Activated CD4-positive, alpha-beta T cell treated with anti-CD3 and anti-CD28 coated beads, Interleukin-2, Interleukin-6, amounts not matched to agents 100 ng/mL and 50 ng/mL, durations not matched to agents 16 hours and 8 hours (primary cell): ENCODE data around the gene TSR3.

ENCODE experiments used
- DNase-seq: peaks from one replicate; pipeline ENCODE4 v3.0.0-alpha.2; 2020

The TSR3 gene

DNA sequence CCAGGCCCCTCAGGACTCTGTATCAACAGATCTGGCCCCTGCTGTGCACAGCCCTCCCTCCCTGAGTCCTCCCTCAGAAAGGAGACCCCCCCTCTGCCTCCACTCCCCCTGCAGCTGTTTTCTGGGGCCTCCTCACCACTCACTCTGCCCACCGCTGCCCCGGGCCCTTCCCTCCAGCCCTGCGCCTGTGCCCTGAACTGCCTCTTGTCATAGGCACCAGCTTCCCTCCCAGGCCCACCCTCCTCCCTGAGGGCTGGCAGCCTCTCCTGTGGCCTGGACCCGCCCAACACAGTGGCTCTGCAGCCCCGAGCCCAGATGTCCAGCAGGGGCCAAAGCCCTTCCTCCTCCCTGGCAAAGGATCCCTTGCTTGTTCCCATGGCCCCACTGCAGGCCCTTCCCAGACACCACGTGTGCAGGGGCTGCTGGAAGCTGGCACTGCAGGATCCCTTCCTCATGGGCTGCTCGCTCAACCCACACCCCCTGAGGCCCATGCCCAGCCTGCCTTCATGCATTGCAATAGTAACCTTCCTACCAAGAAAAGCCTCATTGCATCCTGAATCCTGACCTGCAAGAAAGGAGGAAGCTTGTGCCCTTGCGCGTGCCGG is 25.8 kb upstream of the TSR3 start:
- no peak for DNase-seq

- no peak for DNase-seq
Measured at GRCh38 chr16:1375741-1376410, 24.2 kb upstream of the TSR3 start.

GRCh38 chr16:1375298-1375640 is 23.6 kb upstream of the TSR3 start:
- no peak for DNase-seq

GRCh38 chr16:1374418-1375297 is 23.0 kb upstream of the TSR3 start:
- DNase-seq = no peak

- no peak for DNase-seq
Measured at GRCh38 chr16:1372292-1372950, 20.7 kb upstream of the TSR3 start.

GRCh38 chr16:1371054-1371978 is 19.6 kb upstream of the TSR3 start:
- DNase-seq = no peak

DNA sequence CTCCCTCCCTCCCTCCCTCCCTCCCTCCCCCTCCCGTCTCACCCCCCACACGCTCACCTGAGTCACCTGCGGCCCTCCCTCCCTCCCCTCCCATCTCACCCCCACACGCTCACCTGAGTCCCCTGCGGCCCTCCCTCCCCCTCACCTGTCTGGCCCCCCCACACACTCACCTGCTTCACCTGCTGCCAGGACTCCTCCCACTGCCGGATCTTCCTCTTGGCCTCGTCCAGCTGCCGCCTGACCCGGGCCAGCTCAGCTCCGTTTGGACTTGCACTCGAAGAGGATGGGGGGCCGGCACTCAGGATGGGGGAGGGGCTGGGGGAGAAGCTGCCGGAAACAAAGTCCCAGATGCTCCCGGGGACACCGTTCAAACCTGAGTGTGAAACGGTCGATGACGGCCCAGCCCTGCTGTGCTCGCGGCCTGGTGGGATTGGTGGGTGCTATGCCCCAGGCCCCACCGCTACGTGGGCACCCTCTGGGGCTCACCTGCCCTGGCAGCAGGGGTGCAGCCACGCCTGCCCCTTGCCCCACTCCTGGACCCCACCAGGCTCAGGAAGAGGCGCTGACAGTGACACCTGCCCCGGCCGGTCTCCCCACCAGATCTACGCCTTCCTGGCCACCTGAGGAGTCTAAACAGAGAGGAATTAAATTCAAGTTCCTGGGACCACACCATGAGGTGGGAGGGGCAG is 16.0 kb upstream of the TSR3 start:
- DNase-seq = no peak

DNA sequence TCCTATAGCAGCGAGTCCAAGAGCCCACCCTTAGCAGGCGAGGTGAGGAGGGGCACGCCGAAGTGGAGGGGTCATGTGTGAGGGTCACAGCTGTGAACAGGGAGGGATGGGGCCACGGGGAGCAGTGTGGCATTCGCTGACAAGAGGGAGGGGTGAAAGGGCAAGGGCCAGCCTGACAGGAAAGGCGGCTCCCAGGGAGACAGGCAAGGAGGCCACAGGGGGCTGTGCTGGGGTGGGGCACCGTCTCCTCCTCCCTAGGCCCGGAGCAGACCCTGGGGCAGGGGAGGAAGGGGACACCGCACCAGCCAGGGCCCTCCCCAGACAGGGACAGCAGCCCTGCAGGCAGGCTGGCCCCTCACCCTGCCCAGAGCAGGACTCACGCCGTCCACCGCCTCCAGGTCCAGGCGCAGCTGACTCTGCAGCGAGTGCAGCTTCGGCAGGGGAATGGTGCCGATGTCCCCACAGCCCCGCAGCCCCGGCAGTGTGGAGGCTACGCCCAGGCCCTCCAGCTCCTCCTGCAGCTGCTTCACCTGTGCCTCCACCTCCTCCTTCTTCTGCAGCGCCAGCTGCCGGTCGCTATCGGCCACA is 15.1 kb upstream of the TSR3 start:
- DNase-seq = no peak

DNA sequence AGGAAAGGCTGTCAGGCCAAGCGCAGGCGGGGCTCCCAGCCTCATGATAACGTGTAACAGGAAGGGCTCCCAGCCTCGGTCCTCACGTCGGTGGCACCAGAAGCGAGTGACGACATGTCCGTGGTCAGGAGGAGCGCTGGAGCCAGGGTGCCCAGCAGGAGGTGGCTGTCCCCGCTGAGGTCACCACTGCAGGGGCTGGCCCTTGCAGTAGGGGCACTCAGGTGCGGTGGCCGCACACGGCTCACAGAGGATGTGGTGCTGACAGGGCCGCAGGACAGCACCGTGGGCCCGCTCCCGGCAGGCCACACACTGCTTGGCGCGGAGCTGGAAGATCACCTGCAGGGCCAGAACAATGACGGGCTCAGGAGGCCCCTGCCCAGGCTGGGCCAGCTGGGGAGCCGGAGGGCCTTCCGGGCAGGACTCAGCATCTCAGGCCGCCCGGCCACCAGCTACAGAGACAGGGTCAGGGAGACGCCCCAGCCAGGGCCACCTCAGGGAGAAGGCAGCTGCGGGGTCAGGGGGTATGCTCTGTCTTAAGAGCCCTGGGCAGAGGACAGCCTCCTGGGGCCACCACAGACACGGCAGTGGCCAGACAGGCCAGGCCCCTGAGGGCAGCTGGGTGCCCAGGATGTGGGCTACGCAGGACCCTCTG is 14.5 kb upstream of the TSR3 start:
- no peak for DNase-seq

GRCh38 chr16:1364510-1364909 is 12.8 kb upstream of the TSR3 start:
- DNase-seq = no peak

GRCh38 chr16:1363501-1364041 is 11.9 kb upstream of the TSR3 start:
- DNase-seq = peak; percentile 77

DNA sequence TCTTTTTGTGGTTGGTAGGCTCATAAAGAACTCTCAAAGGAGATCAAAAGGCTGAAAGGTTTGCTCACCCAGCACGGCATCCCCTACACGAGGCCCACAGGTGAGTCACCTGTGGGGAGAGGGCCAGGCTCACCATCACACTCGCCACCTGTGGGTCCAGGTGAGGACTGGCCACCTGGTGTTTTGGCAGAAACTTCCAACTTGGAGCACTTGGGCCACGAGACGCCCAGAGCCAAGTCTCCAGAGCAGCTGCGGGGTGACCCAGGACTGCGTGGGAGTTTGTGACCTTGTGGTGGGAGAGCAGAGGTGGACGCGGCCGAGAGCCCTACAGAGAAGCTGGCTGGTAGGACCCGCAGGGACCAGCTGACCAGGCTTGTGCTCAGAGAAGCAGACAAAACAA is 11.1 kb upstream of the TSR3 start:
- DNase-seq = no peak

GRCh38 chr16:1361685-1362360 is 10.1 kb upstream of the TSR3 start:
- no peak for DNase-seq

DNA sequence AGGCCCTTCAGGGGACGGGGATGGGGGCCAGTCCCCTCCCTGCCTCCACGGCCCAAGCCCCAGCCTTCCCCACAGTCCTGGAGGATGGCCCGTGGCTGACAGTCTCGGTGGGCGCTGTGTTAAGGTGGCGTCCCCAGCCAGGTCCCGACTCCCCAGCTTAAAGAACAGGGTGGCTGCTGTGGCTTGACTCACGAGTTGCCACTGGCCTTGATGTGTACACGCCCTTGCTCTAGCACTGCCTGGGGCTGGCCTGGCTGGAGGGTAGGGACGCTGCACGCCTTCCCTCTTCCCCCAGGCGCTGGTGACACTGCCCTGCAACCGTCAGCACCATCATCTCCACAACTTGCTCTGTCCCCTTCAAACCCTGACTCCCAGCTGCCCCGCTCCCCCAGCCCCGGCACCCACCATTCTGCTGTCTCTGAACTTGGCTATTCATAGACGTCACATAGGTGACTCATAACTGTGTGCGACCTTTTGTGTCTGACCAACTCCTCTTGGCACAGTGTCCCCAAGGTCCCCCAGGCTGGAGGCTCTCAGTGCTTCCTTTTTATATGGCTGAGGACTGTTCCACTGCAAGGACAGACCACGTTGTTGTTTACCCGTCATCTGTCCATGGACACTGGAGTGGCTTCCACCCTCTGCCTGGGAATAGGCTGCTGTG is 6.4 kb upstream of the TSR3 start:
- DNase-seq = no peak

GRCh38 chr16:1356061-1356900 is 4.6 kb upstream of the TSR3 start:
- no peak for DNase-seq

DNA sequence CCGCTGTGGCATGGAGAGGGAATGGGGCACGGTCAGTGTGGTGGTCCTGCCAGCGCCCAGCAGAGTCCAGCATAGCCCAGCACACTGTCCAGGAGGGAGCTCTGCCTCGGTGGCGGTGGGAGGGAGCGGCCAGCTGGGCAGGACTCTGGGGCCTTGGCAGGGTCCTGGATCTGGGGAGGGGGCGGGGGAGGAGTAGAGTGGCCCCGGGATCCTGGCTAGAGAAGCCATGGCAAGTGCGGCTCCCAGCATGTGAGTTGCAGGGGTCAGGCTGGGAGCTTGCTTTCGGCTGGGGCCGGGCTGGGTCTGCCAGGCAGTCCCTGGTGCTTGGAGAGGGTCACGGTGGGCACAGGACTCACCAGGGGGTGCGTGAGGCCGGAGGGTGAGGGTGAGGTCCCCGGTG is 3.9 kb upstream of the TSR3 start:
- no peak for DNase-seq

DNA sequence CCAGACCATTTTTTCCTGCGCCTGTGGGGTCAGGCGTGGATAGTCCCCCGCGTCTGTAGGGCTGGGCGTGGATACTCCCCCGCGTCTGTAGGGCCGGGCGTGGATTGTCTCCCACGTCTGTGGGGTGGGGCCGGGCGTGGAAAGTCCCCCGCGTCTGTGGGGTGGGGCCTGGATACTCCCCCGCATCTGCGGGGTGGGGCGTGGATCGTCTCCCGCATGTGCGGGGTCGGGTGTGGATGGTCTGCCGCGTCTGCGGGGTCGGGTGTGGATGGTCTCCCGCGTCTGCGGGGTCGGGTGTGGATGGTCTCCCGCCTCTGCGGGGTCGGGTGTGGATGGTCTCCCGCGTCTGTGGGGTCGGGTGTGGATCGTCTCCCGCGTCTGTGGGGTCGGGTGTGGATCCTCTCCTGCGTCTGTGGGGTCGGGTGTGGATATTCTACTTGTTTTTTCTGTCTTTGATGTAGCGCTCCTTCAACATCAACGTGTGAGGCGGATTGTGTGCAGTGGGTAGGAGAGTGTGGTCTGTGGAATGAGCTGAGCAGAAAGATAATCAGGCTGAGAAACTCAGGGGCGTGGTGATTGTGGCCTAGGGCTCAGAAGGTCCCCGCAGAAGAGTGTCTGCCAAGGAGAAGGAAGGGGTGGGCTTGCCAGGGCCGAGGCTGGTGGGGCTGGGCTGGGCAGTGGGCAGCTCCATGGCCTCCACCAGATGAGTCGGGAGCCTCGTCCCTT is 3.3 kb upstream of the TSR3 start:
- no peak for DNase-seq

GRCh38 chr16:1351215-1351581 is 480 bp downstream of the TSR3 start:
- no peak for DNase-seq
